Glutamatergic neuron (in vitro differentiated cells): ENCODE measurements around the gene NEXN. TPM values are rescaled to one million over a fixed set of nuclear protein-coding genes. Genes with fewer than 3 reads are reported as not detected.
A peak's percentile ranks its signal among the peaks of the same experiment; 100 is the strongest.
"Not testable (repeated sequence)": the region's sequence is repeated elsewhere in the genome, so short reads cannot be mapped to it uniquely, and the experiment has no call there.

Source experiments
- DNase-seq: peaks from one replicate; pipeline ENCODE4 v3.0.0; 2022
- H3K27ac Mint-ChIP-seq: one replicate; pipeline ENCODE4 v1.8.0; 2020; ENCODE audit warnings: mild to moderate bottlenecking, mixed read lengths, inconsistent platforms; ENCODE audit not compliant: unreplicated experiment
- H3K27me3 Mint-ChIP-seq: one replicate; pipeline ENCODE4 v1.8.0; 2020; ENCODE audit warnings: mild to moderate bottlenecking, moderate library complexity, mixed read lengths, inconsistent platforms; ENCODE audit not compliant: unreplicated experiment
- H3K36me3 Mint-ChIP-seq: one replicate; pipeline ENCODE4 v1.8.0; 2020; ENCODE audit warnings: mild to moderate bottlenecking, mixed read lengths, inconsistent platforms; ENCODE audit not compliant: unreplicated experiment
- H3K4me1 Mint-ChIP-seq: one replicate; pipeline ENCODE4 v1.8.0; 2020; ENCODE audit warnings: mild to moderate bottlenecking, low read depth, mixed read lengths, inconsistent platforms; ENCODE audit not compliant: unreplicated experiment
- H3K4me3 Mint-ChIP-seq: one replicate; pipeline ENCODE4 v1.8.0; 2020; ENCODE audit warnings: mild to moderate bottlenecking, mixed read lengths, inconsistent platforms; ENCODE audit not compliant: unreplicated experiment
- H3K9me3 Mint-ChIP-seq: one replicate; pipeline ENCODE4 v1.8.0; 2020; ENCODE audit warnings: mild to moderate bottlenecking, moderate library complexity, mixed read lengths, inconsistent platforms; ENCODE audit not compliant: unreplicated experiment
- CTCF ChIP-seq: fragments of 200-600 bp; sonication (generic); IDR thresholded peaks from one replicate; pipeline ENCODE4 v1.5.0; 2021; ENCODE audit not compliant: partially characterized antibody, unreplicated experiment
- total RNA-seq: library from RNA; stranded (reverse); fragmentation: NEBNext Ultra II Directional; extraction: Animal tissue kit (Norgen Biotek cat#: 25700); gene quantifications from one replicate; pipeline ENCODE4 v1.2.1, GENCODE V29; 2021; ENCODE audit not compliant: unreplicated experiment

The NEXN gene
- total RNA-seq, 1 donor from 2014 or later = 0.76 TPM

GRCh38 chr1:77977989-77978292 is 89.5 kb downstream of the NEXN start:
- no peaks in the 10 kb centered on the region for H3K36me3 Mint-ChIP-seq
- peaks cover 8% of the 10 kb centered on the region for H3K27me3 Mint-ChIP-seq
- no peak for TF ChIP-seq CTCF
- DNase-seq = no peak
- H3K9me3 Mint-ChIP-seq = peaks cover 6% of the 10 kb centered on the region
- H3K4me3 Mint-ChIP-seq = no peak overlapping the region
- H3K27ac Mint-ChIP-seq = no peak overlapping the region
- H3K4me1 Mint-ChIP-seq = peaks cover 35% of the 10 kb centered on the region

DNA sequence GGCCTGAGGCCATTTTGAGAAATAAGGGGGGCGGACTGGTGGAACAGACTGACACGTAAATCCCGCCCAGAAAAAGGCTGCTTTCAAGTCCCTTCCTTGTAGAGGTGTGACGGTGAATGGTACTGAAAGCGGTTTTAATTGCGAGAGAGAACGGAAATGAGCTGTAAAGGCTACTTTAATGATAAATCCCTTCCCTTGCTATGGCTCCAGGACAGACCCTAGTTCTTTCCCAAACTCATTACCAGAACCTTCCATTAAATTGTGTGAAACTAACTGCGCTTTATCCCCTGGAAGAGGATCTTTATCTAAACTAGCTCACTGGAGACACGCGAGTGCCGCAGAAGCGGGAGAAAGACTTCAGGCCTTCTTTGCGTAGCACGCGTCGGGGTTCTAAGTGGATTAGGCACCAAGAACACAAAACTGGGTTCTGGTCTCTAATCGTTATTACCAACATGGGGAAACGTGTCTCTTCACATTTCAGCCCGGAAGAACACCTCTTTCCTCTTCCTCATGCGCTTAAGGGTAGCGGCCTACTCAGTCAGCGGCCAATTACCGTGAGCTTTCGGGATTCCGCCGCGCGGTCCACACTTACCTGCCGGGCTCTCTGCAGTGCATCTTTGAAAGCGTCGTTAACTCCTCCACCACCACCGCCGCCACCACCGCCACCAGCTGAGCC is 90.0 kb downstream of the NEXN start:
- DNase-seq = peak; percentile 59
- Mint-ChIP-seq H3K9me3 (peaks cover 6% of the 10 kb centered on the region), H3K36me3 (no peaks in the 10 kb centered on the region), H3K4me3 (no peak overlapping the region), H3K4me1 (peaks cover 34% of the 10 kb centered on the region), H3K27ac (no peak overlapping the region), H3K27me3 (peaks cover 8% of the 10 kb centered on the region)
- TF ChIP-seq CTCF = no peak

DNA sequence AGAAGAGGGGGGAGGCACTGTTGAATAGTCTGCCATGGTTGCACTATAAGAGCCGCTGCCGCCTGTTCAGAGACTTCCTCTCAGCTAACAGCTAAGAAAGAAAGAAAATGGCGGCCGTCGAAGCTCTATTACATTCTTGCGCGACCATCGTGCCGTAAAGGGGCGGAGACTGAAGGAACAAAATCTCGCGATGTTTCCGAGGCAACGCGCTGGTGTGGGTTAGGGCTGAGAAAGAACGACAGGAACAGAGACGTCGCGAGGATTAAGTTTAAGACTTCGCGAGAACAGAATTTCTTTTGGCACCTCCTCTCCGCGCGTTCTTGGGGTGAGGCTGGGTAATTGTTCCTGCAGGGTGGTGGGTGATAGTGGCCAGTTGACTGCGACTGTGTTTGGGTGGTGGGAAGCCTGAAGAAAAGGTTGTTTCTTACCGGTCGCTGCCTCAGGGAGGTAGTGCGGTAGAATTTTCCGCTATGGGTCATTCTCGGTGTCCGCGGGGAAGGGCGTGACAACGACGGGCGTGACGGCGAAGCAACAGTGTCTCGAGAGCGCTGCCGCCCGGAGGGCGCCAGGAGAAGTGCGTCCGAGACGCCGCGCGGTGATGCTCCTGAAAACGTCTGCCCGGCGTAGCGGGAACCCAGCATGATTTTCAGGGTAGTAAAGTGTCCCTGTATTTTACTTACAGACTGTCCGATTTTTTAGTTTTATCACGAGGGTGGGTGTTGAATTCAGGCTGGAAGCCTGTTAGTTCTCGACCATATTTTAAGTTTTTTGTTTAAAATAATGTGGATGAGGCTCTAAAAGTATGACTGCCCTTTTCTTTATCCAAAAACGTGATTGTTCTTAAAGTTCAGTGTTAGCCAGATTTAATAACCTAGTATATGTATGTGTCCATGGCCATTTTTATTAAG is 90.8 kb downstream of the NEXN start, which contains the start of gene FUBP1:
FUBP1 (minus strand) TSS at position 104 of the 908 bp plus-strand sequence; CDS start at position 36, 68 bp downstream.
- Mint-ChIP-seq H3K27ac (no peak within 1 kb of the TSS), H3K4me3 (no peak within 1 kb of the TSS), H3K36me3 (no peaks in the 10 kb centered on the region), H3K4me1 (peaks cover 38% of the 10 kb centered on the region), H3K27me3 (peaks cover 8% of the 10 kb centered on the region), H3K9me3 (peaks cover 6% of the 10 kb centered on the region)
- TF ChIP-seq CTCF = peak; percentile 68
- DNase-seq = peak; percentile 91

DNA sequence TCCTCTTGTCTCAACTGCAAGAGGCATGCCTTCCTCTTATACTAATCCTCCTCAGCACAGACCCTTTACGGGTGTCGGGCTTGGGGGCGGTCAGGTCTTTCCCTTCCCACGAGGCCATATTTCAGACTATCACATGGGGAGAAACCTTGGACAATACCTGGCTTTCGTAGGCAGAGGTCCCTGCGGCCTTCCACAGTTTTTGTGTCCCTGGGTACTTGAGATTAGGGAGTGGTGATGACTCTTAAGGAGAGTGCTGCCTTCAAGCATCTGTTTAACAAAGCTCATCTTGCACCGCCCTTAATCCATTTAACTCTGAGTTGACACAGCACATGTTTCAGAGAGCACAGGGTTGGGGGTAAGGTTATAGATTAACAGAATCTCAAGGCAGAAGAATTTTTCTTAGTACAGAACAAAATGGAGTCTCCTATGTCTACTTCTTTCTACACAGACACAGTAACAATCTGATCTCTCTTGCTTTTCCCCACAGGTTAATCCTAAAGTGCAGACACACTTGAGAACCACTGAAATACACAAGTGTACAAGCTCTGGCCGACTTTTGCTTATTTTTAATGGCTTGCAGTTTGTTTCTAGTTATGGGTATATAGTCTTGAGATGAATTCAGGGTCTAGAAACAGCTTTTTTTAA is 95.0 kb downstream of the NEXN start:
- not testable (repeated sequence) for DNase-seq, H3K9me3 Mint-ChIP-seq, H3K36me3 Mint-ChIP-seq, H3K27me3 Mint-ChIP-seq
- peak overlapping the region; percentile 3 for H3K4me3 Mint-ChIP-seq
- peak overlapping the region; percentile 82 for H3K27ac Mint-ChIP-seq
- peaks cover 25% of the 10 kb centered on the region for H3K4me1 Mint-ChIP-seq

DNA sequence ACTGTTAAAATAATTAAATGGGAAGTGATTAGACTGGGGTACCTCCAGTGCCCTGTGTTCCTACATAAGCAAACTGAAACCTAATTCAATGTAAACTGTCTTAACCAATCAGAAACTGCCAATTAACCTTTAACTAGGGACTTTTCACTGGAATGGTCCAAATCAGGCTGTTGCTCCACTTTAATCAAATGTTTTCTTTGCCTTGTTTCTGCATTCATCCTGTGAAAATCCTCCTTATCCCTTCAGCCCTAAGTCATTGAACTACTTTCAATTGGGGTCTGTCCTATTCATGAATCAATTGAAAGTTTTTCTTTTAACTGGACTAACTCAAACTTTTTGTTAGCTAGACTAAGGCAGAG is 95.6 kb downstream of the NEXN start:
- Mint-ChIP-seq H3K27me3 (peaks cover 6% of the 10 kb centered on the region), H3K36me3 (no peaks in the 10 kb centered on the region), H3K4me3 (peak overlapping the region; percentile 3), H3K4me1 (peaks cover 25% of the 10 kb centered on the region), H3K9me3 (peaks cover 6% of the 10 kb centered on the region), H3K27ac (peak overlapping the region; percentile 40)
- TF ChIP-seq CTCF = no peak
- DNase-seq = no peak
